ENCODE results near the gene C4BPB. TPM values are rescaled to one million over a fixed set of nuclear protein-coding genes. Genes with fewer than 3 reads are reported as not detected.

Gene C4BPB
- total RNA-seq, 1 experiment from 2014 or later, result not detected

- H3K9me3 Mint-ChIP-seq, result peaks cover 0 to 1% of the 10 kb centered on the region in 2 experiments; a peak in 2 of 5 replicates
- H3K4me3 Mint-ChIP-seq, result no peak overlapping the region
- Histone ChIP-seq H2BK12ac (ENCODE audit: insufficient read length, low read depth, low read length) (no peak overlapping the region), H3K9ac (ENCODE audit: extremely low read depth, insufficient read length, low read length) (no peak overlapping the region), H3K18ac (ENCODE audit: insufficient read length, low read depth, low read length) (no peak overlapping the region), H4K5ac (ENCODE audit: insufficient read length, low read depth, low read length) (no peak overlapping the region), H3K56ac (ENCODE audit: insufficient read length, low read depth, low read length) (no peak overlapping the region), H2AFZ (ENCODE audit: low read length) (no peak overlapping the region), H3K4me2 (ENCODE audit: insufficient read depth, insufficient read length, low read length) (no peak overlapping the region), H3K27me3 (ENCODE audit: insufficient read depth, low read length) (no peaks in the 10 kb centered on the region), H4K20me1 (ENCODE audit: control insufficient read depth, insufficient read depth, insufficient read length) (no peaks in the 10 kb centered on the region), H3T11ph (ENCODE audit: low read length) (no peak overlapping the region), H2BK5ac (ENCODE audit: insufficient read length, low read length) (no peak overlapping the region), H3K79me2 (ENCODE audit: insufficient read depth, low read length) (peaks cover 10% of the 10 kb centered on the region; the same call in 1 of the 2 replicates), H4K91ac (ENCODE audit: insufficient read length, low read depth, low read length) (no peak overlapping the region), H3K23ac (ENCODE audit: insufficient read length, low read depth, low read length) (no peak overlapping the region), H3K9me3 (ENCODE audit: control insufficient read depth, low read depth, low read length) (no peaks in the 10 kb centered on the region), H4K8ac (replicated peaks; ENCODE audit: insufficient read length, low read depth, low read length) (no peak overlapping the region), H3K4ac (ENCODE audit: low read depth, low read length) (no peak overlapping the region), H3K27ac (ENCODE audit: insufficient read length, low read depth, low read length) (no peak overlapping the region), H3K23me2 (ENCODE audit: insufficient read length, low read depth, low read length, poor library complexity, severe bottlenecking) (no peaks in the 10 kb centered on the region), H3K4me1 (ENCODE audit: insufficient read depth, low read length) (no peaks in the 10 kb centered on the region), H2BK120ac (ENCODE audit: low read depth, low read length, poor library complexity, severe bottlenecking) (no peak overlapping the region), H2BK20ac (ENCODE audit: low read depth, low read length, poor library complexity, severe bottlenecking) (no peak overlapping the region), H2BK15ac (ENCODE audit: low read depth, low read length) (no peak overlapping the region), H3K79me1 (ENCODE audit: insufficient read depth, low read depth, low read length, poor library complexity, severe bottlenecking) (no peaks in the 10 kb centered on the region), H3K14ac (ENCODE audit: insufficient read depth, low read length) (no peak overlapping the region), H2AK5ac (ENCODE audit: insufficient read length, low read length) (no peak overlapping the region)
- peaks cover 27 to 28% of the 10 kb centered on the region in 2 experiments for H3K4me1 Mint-ChIP-seq
- TF ChIP-seq, protein P1, sequence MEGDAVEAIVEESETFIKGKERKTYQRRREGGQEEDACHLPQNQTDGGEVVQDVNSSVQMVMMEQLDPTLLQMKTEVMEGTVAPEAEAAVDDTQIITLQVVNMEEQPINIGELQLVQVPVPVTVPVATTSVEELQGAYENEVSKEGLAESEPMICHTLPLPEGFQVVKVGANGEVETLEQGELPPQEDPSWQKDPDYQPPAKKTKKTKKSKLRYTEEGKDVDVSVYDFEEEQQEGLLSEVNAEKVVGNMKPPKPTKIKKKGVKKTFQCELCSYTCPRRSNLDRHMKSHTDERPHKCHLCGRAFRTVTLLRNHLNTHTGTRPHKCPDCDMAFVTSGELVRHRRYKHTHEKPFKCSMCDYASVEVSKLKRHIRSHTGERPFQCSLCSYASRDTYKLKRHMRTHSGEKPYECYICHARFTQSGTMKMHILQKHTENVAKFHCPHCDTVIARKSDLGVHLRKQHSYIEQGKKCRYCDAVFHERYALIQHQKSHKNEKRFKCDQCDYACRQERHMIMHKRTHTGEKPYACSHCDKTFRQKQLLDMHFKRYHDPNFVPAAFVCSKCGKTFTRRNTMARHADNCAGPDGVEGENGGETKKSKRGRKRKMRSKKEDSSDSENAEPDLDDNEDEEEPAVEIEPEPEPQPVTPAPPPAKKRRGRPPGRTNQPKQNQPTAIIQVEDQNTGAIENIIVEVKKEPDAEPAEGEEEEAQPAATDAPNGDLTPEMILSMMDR (conservative IDR thresholded peaks at IDR 0.05), result no peak
- H3K27me3 Mint-ChIP-seq (ENCODE audit: low read depth), result no peaks in the 10 kb centered on the region
- H3K27ac Mint-ChIP-seq, result no peak overlapping the region
- WGBS (ENCODE audit: extremely low coverage, insufficient read length, low lambda C conversion rate), result no CpG with 5 or more reads among the region's 2 CpGs
- peaks cover 13 to 29% (median 24%) of the 10 kb centered on the region in 3 experiments for H3K36me3 Mint-ChIP-seq (ENCODE audit: insufficient read depth in 1 of 3, low read depth in 3 of 3)
- no peak for DNase-seq
Observed at GRCh38 chr1:207045453-207045852, 43.2 kb upstream of the C4BPB start.
